GM13977 (cell line): Measurements from ENCODE around the gene SHBG.
"Not testable (repeated sequence)": the region's sequence is repeated elsewhere in the genome, so short reads cannot be mapped to it uniquely, and the experiment has no call there.

Experiments used
- DNase-seq: peaks from one replicate; pipeline ENCODE4 v3.0.0; 2012; ENCODE audit warnings: low spot score
- CTCF ChIP-seq: IDR thresholded peaks from 2 replicates; pipeline ENCODE4 v1.5.1; 2012; ENCODE audit warnings: mild to moderate bottlenecking, control low read depth; ENCODE audit not compliant: insufficient read depth; ENCODE audit errors: extremely low read depth, missing control alignments
- in situ Hi-C: fragments of 300-500 bp; cut with MboI; formaldehyde crosslinking; loops from one replicate; pipeline ENCODE4 v1.12.0; 2022; ENCODE audit warnings: low sequenced_read_pairs, low pct_unique_long_range_greater_than_20kb, mixed read lengths, inconsistent platforms; ENCODE audit not compliant: unreplicated experiment

Gene SHBG

GRCh38 chr17:7613769-7614424, 16.0 kb upstream of the SHBG start:
- peak; percentile 20 for TF ChIP-seq CTCF
- in situ Hi-C loops, result no loop called here
- no peak for DNase-seq

- in situ Hi-C loops, result no loop called here
- peak; percentile 61 for TF ChIP-seq CTCF
- DNase-seq, result peak; percentile 100
These were observed 15.3 kb upstream of the SHBG start, which contains the start of gene FXR2 for GRCh38 chr17:7614425-7615264. Gene FXR2 (minus strand): TSS chr17:7614897. CDS start chr17:7614532, 365 bp downstream.

- in situ Hi-C loops, result no loop called here
- no peak for TF ChIP-seq CTCF
- DNase-seq, result no peak
These were observed 14.6 kb upstream of the SHBG start for GRCh38 chr17:7615265-7615747.

GRCh38 chr17:7618608-7619007, 11.3 kb upstream of the SHBG start:
- in situ Hi-C loops, result no loop called here
- no peak for DNase-seq
- TF ChIP-seq CTCF, result no peak

GRCh38 chr17:7620835-7621234, 9.1 kb upstream of the SHBG start:
- DNase-seq, result no peak
- in situ Hi-C loops, result no loop called here
- TF ChIP-seq CTCF, result no peak

- no peak for TF ChIP-seq CTCF
- in situ Hi-C loops, result no loop called here
- no peak for DNase-seq
These were observed 6.3 kb upstream of the SHBG start for GRCh38 chr17:7623661-7624060.

GRCh38 chr17:7625749-7626148, 4.2 kb upstream of the SHBG start:
- in situ Hi-C loops, DNase-seq: not testable (repeated sequence)
